NT2/D1 (cell line): Measurements from ENCODE around the gene ASMTL.
"Not testable (repeated sequence)": the region's sequence is repeated elsewhere in the genome, so short reads cannot be mapped to it uniquely, and the experiment has no call there.

Experiments
- DNase-seq: peaks from one replicate; pipeline ENCODE4 v3.0.0-alpha.2; 2011; ENCODE audit warnings: low read depth, low spot score
- H3K27me3 ChIP-seq: 2 replicates; pipeline ENCODE4 v1.6.0; 2011; ENCODE audit warnings: mild to moderate bottlenecking; ENCODE audit not compliant: insufficient read length, insufficient read depth
- H3K36me3 ChIP-seq: 2 replicates; pipeline ENCODE4 v1.6.1; 2011; ENCODE audit warnings: mild to moderate bottlenecking, low read length, mixed read lengths; ENCODE audit not compliant: insufficient read depth, insufficient read length
- H3K4me1 ChIP-seq: 2 replicates; pipeline ENCODE4 v1.5.1; 2011; ENCODE audit not compliant: insufficient read depth, insufficient read length
- H3K4me3 ChIP-seq: 2 replicates; pipeline ENCODE4 v1.5.1; 2011; ENCODE audit warnings: low read depth; ENCODE audit not compliant: insufficient read length
- H3K9ac ChIP-seq: 2 replicates; pipeline ENCODE4 v1.6.0; 2011; ENCODE audit warnings: low read depth; ENCODE audit not compliant: insufficient read length
- H3K9me3 ChIP-seq: 2 replicates; pipeline ENCODE4 v1.5.1; 2011; ENCODE audit warnings: mild to moderate bottlenecking, low read length; ENCODE audit not compliant: insufficient read depth
- SUZ12 ChIP-seq: IDR thresholded peaks from 2 replicates; pipeline ENCODE4 v1.6.1; 2011; ENCODE audit not compliant: insufficient read length, insufficient read depth; ENCODE audit errors: extremely low read depth
- YY1 ChIP-seq: IDR thresholded peaks from 2 replicates; pipeline ENCODE4 v1.6.1; 2011; ENCODE audit not compliant: insufficient read length, insufficient read depth
- ZNF274 ChIP-seq: IDR thresholded peaks from 2 replicates; pipeline ENCODE4 v1.6.1; 2011; ENCODE audit warnings: mild to moderate bottlenecking, low read depth, low read length

Gene ASMTL

DNA sequence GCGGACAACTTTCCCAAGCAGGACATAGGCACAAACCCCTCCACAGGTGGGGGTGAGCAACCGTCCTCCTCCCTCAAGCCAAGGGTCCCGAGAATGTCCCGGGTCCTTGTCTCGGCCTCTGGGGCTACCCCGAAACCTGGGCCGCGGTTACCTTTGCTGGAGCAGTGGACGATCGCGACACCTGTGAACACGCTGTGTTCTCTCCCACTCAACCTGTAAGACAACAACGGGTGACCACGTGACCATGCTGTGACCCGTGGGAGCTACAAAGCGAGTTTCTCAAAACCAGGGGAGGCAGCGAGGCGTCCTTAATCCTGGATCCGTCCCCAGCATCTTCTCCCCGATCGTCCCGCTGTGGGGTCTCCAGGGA, 17.9 kb downstream of the ASMTL start:
- no peak overlapping the region for H3K9ac ChIP-seq
- H3K4me1 ChIP-seq = peaks cover 7% of the 10 kb centered on the region
- H3K36me3 ChIP-seq = peaks cover 60% of the 10 kb centered on the region
- H3K4me3 ChIP-seq = no peak overlapping the region
- DNase-seq = no peak
- TF ChIP-seq YY1 = no peak
- H3K27me3 ChIP-seq = no peaks in the 10 kb centered on the region
- no peaks in the 10 kb centered on the region for H3K9me3 ChIP-seq

DNA sequence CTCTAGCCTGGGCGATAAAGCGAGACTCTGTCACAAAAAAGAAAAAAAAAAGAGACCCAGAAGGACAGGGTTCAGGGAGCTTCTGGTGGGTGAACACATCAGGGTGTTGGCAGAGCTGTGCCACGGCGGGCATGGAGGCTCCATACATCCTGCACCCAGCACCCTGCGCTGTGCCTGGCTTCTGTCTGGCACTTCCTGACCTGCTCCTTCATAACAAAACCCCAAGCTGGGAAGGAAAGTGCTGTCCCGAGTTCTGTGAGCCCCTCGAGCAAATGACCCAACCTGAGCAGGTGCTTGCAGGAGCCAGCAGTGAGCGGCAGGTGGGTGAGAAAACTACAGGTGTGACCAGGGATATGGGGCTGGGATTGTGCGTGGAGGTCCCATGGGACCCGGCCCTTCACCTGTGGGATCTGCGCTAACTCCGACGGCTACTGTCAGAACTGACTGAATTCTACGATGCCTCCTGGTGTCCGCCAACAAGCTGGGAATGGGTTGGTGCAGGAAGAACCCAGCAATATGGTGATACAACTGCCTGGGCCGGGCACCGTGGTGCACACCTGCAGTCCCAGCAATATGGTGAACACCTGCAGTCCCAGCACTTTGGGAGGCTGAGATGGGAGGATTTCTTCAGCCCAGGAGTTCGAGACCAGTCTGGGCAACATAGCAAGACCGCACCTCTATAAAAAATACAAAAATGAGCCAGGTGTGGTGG, 18.9 kb downstream of the ASMTL start:
- TF ChIP-seq ZNF274 (no peak), YY1 (no peak), SUZ12 (no peak)
- H3K36me3 ChIP-seq = peaks cover 53% of the 10 kb centered on the region
- no peaks in the 10 kb centered on the region for H3K27me3 ChIP-seq
- H3K9me3 ChIP-seq = no peaks in the 10 kb centered on the region
- H3K4me1 ChIP-seq = peaks cover 7% of the 10 kb centered on the region
- H3K9ac ChIP-seq = no peak overlapping the region
- H3K4me3 ChIP-seq = no peak overlapping the region
- no peak for DNase-seq

DNA sequence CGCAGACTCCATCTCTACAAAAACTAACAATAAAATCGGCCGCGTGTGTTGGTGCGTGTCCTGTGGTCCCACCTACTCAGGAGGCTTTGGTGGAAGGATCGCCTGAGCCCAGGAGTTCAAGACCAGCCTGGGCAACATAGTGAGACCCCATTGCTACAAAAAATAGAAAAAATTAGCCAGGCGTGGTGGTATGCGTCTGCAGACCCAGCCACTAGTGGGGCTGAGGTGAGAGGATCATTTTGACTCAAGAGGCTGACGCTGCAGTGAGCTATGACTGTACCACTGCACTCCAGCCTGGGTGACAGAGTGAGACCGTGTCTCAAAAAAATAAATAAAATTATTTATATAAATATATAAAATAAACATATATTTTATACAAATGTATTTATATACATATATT, 22.3 kb downstream of the ASMTL start:
- TF ChIP-seq ZNF274 (no peak), SUZ12 (no peak), YY1 (no peak)
- no peak overlapping the region for H3K4me3 ChIP-seq
- no peaks in the 10 kb centered on the region for H3K27me3 ChIP-seq
- no peaks in the 10 kb centered on the region for H3K9me3 ChIP-seq
- H3K9ac ChIP-seq = no peak overlapping the region
- DNase-seq = no peak
- H3K36me3 ChIP-seq = peaks cover 52% of the 10 kb centered on the region
- H3K4me1 ChIP-seq = peaks cover 7% of the 10 kb centered on the region

DNA sequence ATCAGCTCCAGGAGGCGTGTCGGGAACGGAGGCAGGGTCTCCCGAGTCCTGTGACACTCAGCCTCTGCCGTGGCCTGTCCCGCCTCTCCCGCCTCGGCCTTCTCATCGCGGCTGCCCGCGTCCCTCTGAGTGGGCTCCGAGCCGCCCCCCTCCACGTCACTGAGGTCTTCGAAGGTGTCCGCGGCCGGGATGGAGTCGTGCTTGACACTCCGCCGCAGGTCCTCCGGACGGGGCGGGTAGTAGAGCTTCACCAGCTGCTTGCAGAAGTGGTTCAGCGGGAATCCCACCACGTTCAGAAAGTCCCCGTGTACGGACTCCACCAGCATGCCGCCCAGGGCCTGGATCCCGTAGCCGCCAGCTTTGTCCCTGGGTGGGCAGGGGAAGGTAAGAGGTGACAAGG, 25.0 kb downstream of the ASMTL start:
- Histone ChIP-seq H3K4me3 (no peak overlapping the region), H3K9ac (no peak overlapping the region), H3K36me3 (peaks cover 50% of the 10 kb centered on the region), H3K4me1 (peaks cover 2% of the 10 kb centered on the region), H3K27me3 (no peaks in the 10 kb centered on the region), H3K9me3 (no peaks in the 10 kb centered on the region)
- DNase-seq = no peak
- TF ChIP-seq YY1 (no peak), SUZ12 (no peak), ZNF274 (no peak)

DNA sequence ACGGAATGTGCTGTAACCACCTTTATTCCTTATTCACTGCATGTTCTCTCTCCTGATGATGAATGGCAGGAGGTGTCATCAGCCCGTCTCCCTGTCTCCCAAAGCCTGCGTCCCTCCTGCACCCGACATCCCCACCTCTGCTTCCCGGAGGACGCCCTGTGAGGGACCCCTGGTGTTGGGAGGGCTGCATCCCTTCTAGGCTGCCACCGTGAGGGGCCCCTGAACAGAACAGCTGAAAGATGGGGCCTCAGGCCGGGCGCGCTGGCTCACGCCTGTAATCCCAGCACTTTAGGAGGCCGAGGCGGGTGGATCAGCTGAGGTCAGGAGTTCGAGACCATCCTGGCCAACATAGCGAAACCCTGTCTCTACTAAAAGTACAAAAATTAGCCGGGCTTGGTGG, 26.4 kb downstream of the ASMTL start:
- not testable (repeated sequence) for H3K9me3 ChIP-seq, H3K27me3 ChIP-seq, DNase-seq, H3K9ac ChIP-seq, H3K4me1 ChIP-seq, H3K4me3 ChIP-seq
- H3K36me3 ChIP-seq = peaks cover 47% of the 10 kb centered on the region

DNA sequence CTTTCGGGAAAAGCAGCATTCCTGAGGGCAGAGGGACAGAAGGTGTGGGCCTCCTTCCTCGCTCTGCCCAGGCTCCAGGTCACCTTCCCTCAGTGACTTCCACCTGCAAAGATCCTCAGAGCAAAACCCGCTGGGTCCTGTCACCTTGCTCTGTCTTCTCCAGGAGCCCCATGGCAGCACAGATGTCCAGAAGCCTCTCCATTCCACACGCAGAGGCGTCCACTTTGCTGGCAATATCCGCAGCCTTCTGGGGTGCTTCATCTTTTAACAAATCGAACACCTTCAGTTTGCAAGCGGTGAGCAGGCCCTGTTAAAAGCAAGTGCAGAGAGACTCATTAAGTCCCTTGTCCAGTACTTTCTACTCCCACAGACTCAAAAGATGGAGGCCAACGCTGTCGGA, 27.3 kb downstream of the ASMTL start:
- H3K27me3 ChIP-seq = no peaks in the 10 kb centered on the region
- peaks cover under 1% of the 10 kb centered on the region for H3K4me1 ChIP-seq
- no peak for TF ChIP-seq ZNF274
- TF ChIP-seq YY1 = no peak
- no peak for TF ChIP-seq SUZ12
- DNase-seq = no peak
- peaks cover 48% of the 10 kb centered on the region for H3K36me3 ChIP-seq
- H3K9ac ChIP-seq = no peak overlapping the region
- no peak overlapping the region for H3K4me3 ChIP-seq
- H3K9me3 ChIP-seq = no peaks in the 10 kb centered on the region

DNA sequence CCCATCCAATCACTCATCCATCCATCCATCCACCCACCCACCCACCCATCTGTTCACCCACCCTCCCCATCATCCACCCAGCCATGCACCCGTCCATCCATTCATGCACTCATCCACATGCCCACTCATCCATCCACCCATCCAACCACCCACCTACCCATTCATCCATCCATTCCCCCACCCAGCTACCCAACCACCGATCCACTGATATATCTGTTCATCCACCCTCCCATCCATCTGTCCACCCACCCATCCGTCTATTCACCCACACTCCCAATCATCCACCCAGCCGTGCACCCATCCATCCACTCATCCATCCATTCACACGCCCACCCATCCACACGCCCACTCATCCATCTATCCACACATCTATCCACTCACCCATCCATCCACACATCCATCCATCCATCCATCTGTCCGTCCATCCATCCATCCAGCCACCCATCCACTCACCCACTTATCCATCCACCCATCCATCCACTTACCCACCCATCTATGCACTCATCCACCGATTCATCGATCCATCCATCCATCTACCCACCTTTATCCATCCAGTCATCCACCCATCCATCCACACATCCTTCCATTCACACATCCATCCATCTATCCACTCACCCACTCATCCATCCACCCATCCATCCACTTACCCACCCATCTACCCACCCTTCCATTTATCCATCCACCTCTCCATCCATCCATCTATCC, 28.4 kb downstream of the ASMTL start:
- no peaks in the 10 kb centered on the region for H3K27me3 ChIP-seq
- no peak for DNase-seq
- peaks cover 5% of the 10 kb centered on the region for H3K4me1 ChIP-seq
- peaks cover 44% of the 10 kb centered on the region for H3K36me3 ChIP-seq
- TF ChIP-seq SUZ12 = no peak
- no peak for TF ChIP-seq YY1
- TF ChIP-seq ZNF274 = no peak
- no peak overlapping the region for H3K9ac ChIP-seq
- no peaks in the 10 kb centered on the region for H3K9me3 ChIP-seq
- no peak overlapping the region for H3K4me3 ChIP-seq
